ENCODE data around the gene RNMT.
A peak's percentile ranks its signal among the peaks of the same experiment; 100 is the strongest.
"Not testable (repeated sequence)": the region's sequence is repeated elsewhere in the genome, so short reads cannot be mapped to it uniquely, and the experiment has no call there.

The RNMT gene

DNA sequence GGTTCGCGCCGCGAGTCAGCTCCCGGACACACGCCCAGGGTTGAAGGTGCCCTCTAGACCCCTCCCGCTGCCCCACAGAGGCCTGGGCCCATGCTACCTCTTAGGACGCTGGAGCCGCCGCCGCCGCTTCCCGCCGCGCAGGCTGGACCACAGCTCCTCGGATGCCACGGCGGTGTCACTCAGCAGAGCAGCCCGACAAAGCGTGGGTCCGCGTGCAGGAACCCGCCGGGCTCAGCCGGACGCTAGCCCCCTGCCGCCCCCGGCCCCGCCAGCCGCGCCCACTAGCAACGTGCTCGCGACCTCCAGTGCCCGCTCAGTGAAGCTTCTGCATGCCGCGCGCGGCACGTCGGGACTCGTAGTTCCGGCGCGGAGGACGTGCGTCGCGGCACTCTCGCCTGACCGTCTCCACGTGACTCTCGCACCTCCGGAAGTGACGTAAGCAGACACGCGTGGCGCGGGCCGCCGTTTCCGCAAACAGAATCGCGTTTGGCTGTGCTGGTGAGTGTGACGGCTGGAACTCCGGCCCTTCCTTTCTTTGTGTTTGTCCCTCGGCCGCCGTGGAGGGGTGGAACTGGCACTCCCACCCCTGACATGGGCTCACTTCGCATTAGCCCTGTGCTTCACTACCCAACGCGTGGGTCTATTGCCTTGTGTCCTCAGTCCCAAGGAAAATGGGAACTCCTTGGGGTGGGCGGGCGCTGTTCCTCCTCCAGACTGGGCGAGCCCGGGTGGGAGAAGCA lies at the start of gene RNMT, which contains the start of gene FAM210A:
RNMT (plus strand) TSS at position 442 of the 740 bp plus-strand sequence. CDS start 4,845 bp downstream, outside the sequence.
FAM210A (minus strand) TSS at position 327 of the 740 bp plus-strand sequence. CDS start 44,481 bp downstream, outside the sequence.
- Histone ChIP-seq H3K9ac (ENCODE audit: low read depth in 1 of 2, low read length in 2 of 2) (peak within 1 kb of the TSS; percentile 70 to 92), H3K27ac (ENCODE audit: low read depth, low read length) (peak within 1 kb of the TSS; percentile 87), H3K4me1 (ENCODE audit: control insufficient read depth in 1 of 2, insufficient read depth in 2 of 2, low read length in 2 of 2) (peaks cover 18 to 24% of the 10 kb centered on the region in 2 donors), H3K27me3 (ENCODE audit: control insufficient read depth in 1 of 2, insufficient read depth in 2 of 2, low read length in 2 of 2) (no peaks in the 10 kb centered on the region), H3K36me3 (ENCODE audit: control insufficient read depth in 1 of 2, insufficient read depth in 2 of 2, low read length in 2 of 2) (peaks cover 0 to under 1% of the 10 kb centered on the region in 2 donors), H3K4me3 (ENCODE audit: low read depth in 1 of 2, low read length in 2 of 2) (peak within 1 kb of the TSS; percentile 83 to 97), H3K9me3 (ENCODE audit: control insufficient read depth in 1 of 2, low read length in 2 of 2) (no peaks in the 10 kb centered on the region)

DNA sequence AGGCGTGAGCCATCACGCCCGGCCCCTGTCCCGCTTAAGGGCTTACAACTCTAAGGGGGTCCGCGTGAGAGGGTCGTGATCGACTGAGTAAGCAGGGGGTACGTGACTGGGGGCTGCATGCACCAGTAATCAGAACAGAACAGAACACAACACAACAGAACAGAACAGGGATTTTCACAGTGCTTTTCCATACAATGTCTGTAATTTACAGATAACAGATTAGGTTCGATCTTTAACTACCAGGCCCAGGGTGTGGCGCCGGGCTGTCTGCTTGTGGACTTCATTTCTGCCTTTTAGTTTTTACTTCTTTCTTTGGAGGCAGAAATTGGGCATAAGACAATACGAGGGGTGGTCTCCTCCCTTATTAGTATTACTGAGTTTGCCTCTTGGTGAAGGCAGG lies 49.1 kb upstream of the RNMT start:
- not testable (repeated sequence) for H3K36me3 ChIP-seq (ENCODE audit: control insufficient read depth in 1 of 2, insufficient read depth in 2 of 2, low read length in 2 of 2); H3K4me1 ChIP-seq (ENCODE audit: control insufficient read depth in 1 of 2, insufficient read depth in 2 of 2, low read length in 2 of 2); H3K27ac ChIP-seq (ENCODE audit: low read depth, low read length); H3K9ac ChIP-seq (ENCODE audit: low read depth in 1 of 2, low read length in 2 of 2); H3K9me3 ChIP-seq (ENCODE audit: control insufficient read depth in 1 of 2, low read length in 2 of 2); H3K27me3 ChIP-seq (ENCODE audit: control insufficient read depth in 1 of 2, insufficient read depth in 2 of 2, low read length in 2 of 2); H3K4me3 ChIP-seq (ENCODE audit: low read depth in 1 of 2, low read length in 2 of 2)

GRCh38 chr18:13680612-13681011 lies 45.9 kb upstream of the RNMT start:
- Histone ChIP-seq H3K27ac (ENCODE audit: low read depth, low read length) (no peak overlapping the region), H3K36me3 (ENCODE audit: control insufficient read depth in 1 of 2, insufficient read depth in 2 of 2, low read length in 2 of 2) (peaks cover 0 to 4% of the 10 kb centered on the region in 2 donors), H3K27me3 (ENCODE audit: control insufficient read depth in 1 of 2, insufficient read depth in 2 of 2, low read length in 2 of 2) (no peaks in the 10 kb centered on the region), H3K9ac (ENCODE audit: low read depth in 1 of 2, low read length in 2 of 2) (no peak overlapping the region), H3K9me3 (ENCODE audit: control insufficient read depth in 1 of 2, low read length in 2 of 2) (no peaks in the 10 kb centered on the region), H3K4me3 (ENCODE audit: low read depth in 1 of 2, low read length in 2 of 2) (no peak overlapping the region), H3K4me1 (ENCODE audit: control insufficient read depth in 1 of 2, insufficient read depth in 2 of 2, low read length in 2 of 2) (no peaks in the 10 kb centered on the region)

GRCh38 chr18:13681701-13682100 lies 44.8 kb upstream of the RNMT start:
- Histone ChIP-seq H3K27me3 (ENCODE audit: control insufficient read depth in 1 of 2, insufficient read depth in 2 of 2, low read length in 2 of 2) (no peaks in the 10 kb centered on the region), H3K4me3 (ENCODE audit: low read depth in 1 of 2, low read length in 2 of 2) (no peak overlapping the region), H3K36me3 (ENCODE audit: control insufficient read depth in 1 of 2, insufficient read depth in 2 of 2, low read length in 2 of 2) (peaks cover 0 to 4% of the 10 kb centered on the region in 2 donors), H3K4me1 (ENCODE audit: control insufficient read depth in 1 of 2, insufficient read depth in 2 of 2, low read length in 2 of 2) (no peaks in the 10 kb centered on the region), H3K27ac (ENCODE audit: low read depth, low read length) (no peak overlapping the region), H3K9ac (ENCODE audit: low read depth in 1 of 2, low read length in 2 of 2) (no peak overlapping the region), H3K9me3 (ENCODE audit: control insufficient read depth in 1 of 2, low read length in 2 of 2) (no peaks in the 10 kb centered on the region)

- no peaks in the 10 kb centered on the region for H3K9me3 ChIP-seq (ENCODE audit: control insufficient read depth in 1 of 2, low read length in 2 of 2)
- no peaks in the 10 kb centered on the region for H3K27me3 ChIP-seq (ENCODE audit: control insufficient read depth in 1 of 2, insufficient read depth in 2 of 2, low read length in 2 of 2)
- no peak overlapping the region for H3K4me3 ChIP-seq (ENCODE audit: low read depth in 1 of 2, low read length in 2 of 2)
- H3K27ac ChIP-seq (ENCODE audit: low read depth, low read length) = no peak overlapping the region
- peaks cover 0 to 10% of the 10 kb centered on the region in 2 donors for H3K36me3 ChIP-seq (ENCODE audit: control insufficient read depth in 1 of 2, insufficient read depth in 2 of 2, low read length in 2 of 2)
- no peak overlapping the region for H3K9ac ChIP-seq (ENCODE audit: low read depth in 1 of 2, low read length in 2 of 2)
- no peaks in the 10 kb centered on the region for H3K4me1 ChIP-seq (ENCODE audit: control insufficient read depth in 1 of 2, insufficient read depth in 2 of 2, low read length in 2 of 2)
Measured at GRCh38 chr18:13684546-13684945, 41.9 kb upstream of the RNMT start.

- Histone ChIP-seq H3K9me3 (ENCODE audit: control insufficient read depth in 1 of 2, low read length in 2 of 2) (no peaks in the 10 kb centered on the region), H3K4me1 (ENCODE audit: control insufficient read depth in 1 of 2, insufficient read depth in 2 of 2, low read length in 2 of 2) (no peaks in the 10 kb centered on the region), H3K36me3 (ENCODE audit: control insufficient read depth in 1 of 2, insufficient read depth in 2 of 2, low read length in 2 of 2) (peaks cover 0 to 6% of the 10 kb centered on the region in 2 donors), H3K27me3 (ENCODE audit: control insufficient read depth in 1 of 2, insufficient read depth in 2 of 2, low read length in 2 of 2) (no peaks in the 10 kb centered on the region), H3K4me3 (ENCODE audit: low read depth in 1 of 2, low read length in 2 of 2) (no peak overlapping the region), H3K27ac (ENCODE audit: low read depth, low read length) (no peak overlapping the region), H3K9ac (ENCODE audit: low read depth in 1 of 2, low read length in 2 of 2) (no peak overlapping the region)
Measured at GRCh38 chr18:13688191-13689136, 38.0 kb upstream of the RNMT start.

- H3K4me1 ChIP-seq (ENCODE audit: control insufficient read depth in 1 of 2, insufficient read depth in 2 of 2, low read length in 2 of 2); H3K9me3 ChIP-seq (ENCODE audit: control insufficient read depth in 1 of 2, low read length in 2 of 2); H3K9ac ChIP-seq (ENCODE audit: low read depth in 1 of 2, low read length in 2 of 2); H3K27ac ChIP-seq (ENCODE audit: low read depth, low read length); H3K36me3 ChIP-seq (ENCODE audit: control insufficient read depth in 1 of 2, insufficient read depth in 2 of 2, low read length in 2 of 2); H3K27me3 ChIP-seq (ENCODE audit: control insufficient read depth in 1 of 2, insufficient read depth in 2 of 2, low read length in 2 of 2); H3K4me3 ChIP-seq (ENCODE audit: low read depth in 1 of 2, low read length in 2 of 2): not testable (repeated sequence)
Measured at GRCh38 chr18:13690060-13690459, 36.4 kb upstream of the RNMT start.

DNA sequence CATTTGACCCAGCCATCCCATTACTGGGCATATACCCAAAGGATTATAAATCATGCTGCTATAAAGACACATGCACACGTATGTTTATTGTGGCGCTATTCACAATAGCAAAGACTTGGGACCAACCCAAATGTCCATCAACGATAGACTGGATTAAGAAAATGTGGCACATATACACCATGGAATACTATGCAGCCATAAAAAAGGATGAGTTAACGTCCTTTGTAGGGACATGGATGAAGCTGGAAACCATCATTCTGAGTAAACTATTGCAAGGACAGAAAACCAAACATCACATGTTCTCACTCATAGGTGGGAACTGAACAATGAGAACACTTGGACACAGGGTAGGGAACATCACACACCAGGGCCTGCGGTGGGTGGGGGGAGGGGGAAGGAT lies 31.1 kb upstream of the RNMT start:
- H3K9ac ChIP-seq (ENCODE audit: low read depth in 1 of 2, low read length in 2 of 2); H3K36me3 ChIP-seq (ENCODE audit: control insufficient read depth in 1 of 2, insufficient read depth in 2 of 2, low read length in 2 of 2); H3K27me3 ChIP-seq (ENCODE audit: control insufficient read depth in 1 of 2, insufficient read depth in 2 of 2, low read length in 2 of 2); H3K4me3 ChIP-seq (ENCODE audit: low read depth in 1 of 2, low read length in 2 of 2); H3K9me3 ChIP-seq (ENCODE audit: control insufficient read depth in 1 of 2, low read length in 2 of 2); H3K4me1 ChIP-seq (ENCODE audit: control insufficient read depth in 1 of 2, insufficient read depth in 2 of 2, low read length in 2 of 2); H3K27ac ChIP-seq (ENCODE audit: low read depth, low read length): not testable (repeated sequence)

DNA sequence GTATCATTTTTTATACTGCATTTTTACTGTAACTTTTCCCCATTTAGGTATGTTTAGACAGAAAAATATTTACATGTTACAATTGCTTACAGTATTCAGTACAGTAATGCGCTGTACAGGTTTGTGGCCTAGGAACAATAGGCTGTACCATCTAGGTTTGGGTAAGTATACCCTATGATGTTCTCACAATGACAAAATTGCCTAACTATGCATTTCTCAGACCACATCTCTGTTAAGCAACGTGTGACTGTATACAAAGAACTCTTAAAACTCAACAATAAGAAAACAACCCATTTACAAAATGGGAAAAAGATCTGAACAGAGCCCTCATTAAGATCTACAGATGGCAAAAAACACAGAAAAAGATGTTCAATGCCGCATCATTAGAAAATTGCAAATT lies 29.5 kb upstream of the RNMT start:
- no peak overlapping the region for H3K9ac ChIP-seq (ENCODE audit: low read depth in 1 of 2, low read length in 2 of 2)
- no peak overlapping the region for H3K27ac ChIP-seq (ENCODE audit: low read depth, low read length)
- H3K4me1 ChIP-seq (ENCODE audit: control insufficient read depth in 1 of 2, insufficient read depth in 2 of 2, low read length in 2 of 2) = no peaks in the 10 kb centered on the region
- no peak overlapping the region for H3K4me3 ChIP-seq (ENCODE audit: low read depth in 1 of 2, low read length in 2 of 2)
- H3K27me3 ChIP-seq (ENCODE audit: control insufficient read depth in 1 of 2, insufficient read depth in 2 of 2, low read length in 2 of 2) = no peaks in the 10 kb centered on the region
- peaks cover 6 to 21% of the 10 kb centered on the region in 2 donors for H3K9me3 ChIP-seq (ENCODE audit: control insufficient read depth in 1 of 2, low read length in 2 of 2)
- peaks cover 0 to under 1% of the 10 kb centered on the region in 2 donors for H3K36me3 ChIP-seq (ENCODE audit: control insufficient read depth in 1 of 2, insufficient read depth in 2 of 2, low read length in 2 of 2)

DNA sequence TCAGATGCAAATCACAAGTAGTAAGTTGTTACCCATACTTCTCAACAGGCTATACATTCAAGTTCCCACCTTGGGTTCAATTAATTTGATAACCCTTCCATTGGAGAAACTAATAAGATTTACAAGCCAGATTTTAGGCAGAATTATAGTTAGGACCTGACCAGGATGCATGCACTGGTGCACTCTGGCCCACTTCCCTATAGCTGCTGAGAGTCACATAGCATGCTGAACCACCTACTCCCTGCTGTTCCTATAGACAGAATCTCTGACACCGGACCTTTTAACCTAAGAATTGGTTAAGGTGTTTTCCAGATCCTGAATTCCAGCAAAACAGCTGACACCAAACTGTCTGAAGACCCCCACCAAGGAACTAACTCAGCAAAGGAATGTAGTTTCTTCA lies 26.3 kb upstream of the RNMT start:
- H3K27ac ChIP-seq (ENCODE audit: low read depth, low read length) = no peak overlapping the region
- H3K4me1 ChIP-seq (ENCODE audit: control insufficient read depth in 1 of 2, insufficient read depth in 2 of 2, low read length in 2 of 2) = no peaks in the 10 kb centered on the region
- peaks cover 19 to 45% of the 10 kb centered on the region in 2 donors for H3K9me3 ChIP-seq (ENCODE audit: control insufficient read depth in 1 of 2, low read length in 2 of 2)
- H3K27me3 ChIP-seq (ENCODE audit: control insufficient read depth in 1 of 2, insufficient read depth in 2 of 2, low read length in 2 of 2) = no peaks in the 10 kb centered on the region
- no peak overlapping the region for H3K9ac ChIP-seq (ENCODE audit: low read depth in 1 of 2, low read length in 2 of 2)
- H3K36me3 ChIP-seq (ENCODE audit: control insufficient read depth in 1 of 2, insufficient read depth in 2 of 2, low read length in 2 of 2) = peaks cover 0 to 3% of the 10 kb centered on the region in 2 donors
- no peak overlapping the region for H3K4me3 ChIP-seq (ENCODE audit: low read depth in 1 of 2, low read length in 2 of 2)

Data from duodenal mucosa (tissue), 2 donors.